HepG2 (cell line): ENCODE results near the gene PIK3CD. TPM values are rescaled to one million over a fixed set of nuclear protein-coding genes. Genes with fewer than 3 reads are reported as not detected.

Experiments
- AHDC1 ChIP-seq: sonication (generic); formaldehyde crosslinking; IDR thresholded peaks from 2 replicates; pipeline ENCODE4 v1.5.1; 2020; ENCODE audit warnings: mild to moderate bottlenecking, missing genetic modification reagents, borderline replicate concordance
- ARID3A ChIP-seq: IDR thresholded peaks from 2 replicates; pipeline ENCODE4 v1.6.1; 2012; ENCODE audit warnings: low read depth, low read length, improper control_type of control experiment
- ASH2L ChIP-seq: fragments of 300-600, 200-600 bp; sonication (generic); IDR thresholded peaks from 2 replicates; pipeline ENCODE4 v1.7.0; 2017; ENCODE audit warnings: low read depth, mild to moderate bottlenecking, moderate library complexity, mixed read lengths, low read length; ENCODE audit not compliant: insufficient read length
- BCL6 ChIP-seq: IDR thresholded peaks from 2 replicates; pipeline ENCODE4 v1.6.1; 2016; ENCODE audit warnings: missing genetic modification reagents, missing compliant biosample characterization
- FOSL2 ChIP-seq: sonication (generic); formaldehyde crosslinking; IDR thresholded peaks from 2 replicates; pipeline ENCODE4 v1.4.0; 2020; ENCODE audit warnings: missing genetic modification reagents
- MLLT10 ChIP-seq: sonication (generic); formaldehyde crosslinking; IDR thresholded peaks from 2 replicates; pipeline ENCODE4 v1.4.0; 2020; ENCODE audit warnings: missing genetic modification reagents
- NR2F2 ChIP-seq: IDR thresholded peaks from 2 replicates; pipeline ENCODE4 v1.6.1; 2012; ENCODE audit warnings: low read depth, inconsistent platforms, borderline replicate concordance
- SALL1 ChIP-seq: sonication (generic); formaldehyde crosslinking; IDR thresholded peaks from 2 replicates; pipeline ENCODE4 v1.8.0; 2022; ENCODE audit warnings: mild to moderate bottlenecking, missing genetic modification reagents
- ZNF318 ChIP-seq: sonication (generic); formaldehyde crosslinking; IDR thresholded peaks from 2 replicates; pipeline ENCODE4 v1.4.0; 2020; ENCODE audit warnings: mild to moderate bottlenecking, missing genetic modification reagents
- ZNF496 ChIP-seq: sonication (generic); formaldehyde crosslinking; IDR thresholded peaks from 2 replicates; pipeline ENCODE4 v1.8.1; 2023; ENCODE audit warnings: mild to moderate bottlenecking, moderate library complexity, missing genetic modification reagents; ENCODE audit not compliant: insufficient replicate concordance
- ZNF570 ChIP-seq: sonication (generic); formaldehyde crosslinking; IDR thresholded peaks from 2 replicates; pipeline ENCODE4 v1.4.0; 2020; ENCODE audit warnings: mild to moderate bottlenecking, missing genetic modification reagents, borderline replicate concordance
- ZNF678 ChIP-seq: sonication (generic); formaldehyde crosslinking; IDR thresholded peaks from 2 replicates; pipeline ENCODE4 v1.4.0; 2020; ENCODE audit warnings: mild to moderate bottlenecking, missing genetic modification reagents
- polyA plus RNA-seq, 8 experiments: library from polyadenylated mRNA; depleted of rRNA in 3 of 8; stranded (reverse) in 7 of 8; unstranded in 1 of 8; fragments of >200 nt; fragmentation: Illumina TruSeq in 4 of 8; extraction: Trizol in 4 of 8; gene quantifications; 2 replicates each; pipeline versions ENCODE4 v1.2.1 to v1.2.3, GENCODE V29; 2011 to 2016; ENCODE audit warnings: low read depth in 4 of 8, missing spikeins in 1 of 8, mixed read lengths in 1 of 8; ENCODE audit not compliant: insufficient read depth in 1 of 8
- total RNA-seq, 5 experiments: library from RNA; depleted of rRNA; stranded (reverse); fragments of >200 nt; fragmentation: Illumina TruSeq; extraction: Trizol; gene quantifications; 2 replicates each; pipeline ENCODE4 v1.2.3, GENCODE V29; 2016; ENCODE audit warnings: low read depth in 1 of 5

Gene PIK3CD
- total and polyA plus RNA-seq, 2 of the 13 experiments (the other 11 are each of a cell fraction or from before 2014, with no cell fraction given), result 7.1 to 10.0 TPM

- TF ChIP-seq AHDC1 (CRISPR knock-in tag) (no peak), MLLT10 (CRISPR knock-in tag) (no peak), FOSL2 (CRISPR knock-in tag) (no peak), ZNF678 (no peak), ZNF496 (CRISPR knock-in tag) (no peak), SALL1 (CRISPR knock-in tag) (peak; percentile 39; the same call in 1 of the 2 replicates), BCL6 (peak; percentile 57), ZNF318 (CRISPR knock-in tag) (no peak), ARID3A (no peak), ZNF570 (CRISPR knock-in tag) (no peak), ASH2L (peak; percentile 25), NR2F2 (no peak)
Measured at GRCh38 chr1:9689011-9689706, 37.6 kb downstream of the PIK3CD start (continued).
